Measurements from ENCODE around the gene ZNF441. TPM values are rescaled to one million over a fixed set of nuclear protein-coding genes. Genes with fewer than 3 reads are reported as not detected.

ZNF441 gene
- total and polyA plus RNA-seq, 2 of the 13 experiments (the other 11 are each of a cell fraction or from before 2014, with no cell fraction given) = 2.8 to 10.0 TPM

- DNase-seq (ENCODE audit: low spot score) (no peak), ATAC-seq (no peak; the same call in 2 of the 3 replicates), FAIRE-seq (peak; percentile 12)
- in situ Hi-C loops (cut with HindIII; ENCODE audit: extremely low pct_ligation_motif_present, low pct_unique_long_range_greater_than_20kb) = no loop called here
- no peaks in the 10 kb centered on the region for H4K20me1 ChIP-seq (ENCODE audit: insufficient read depth, low read length)
- peak overlapping the region in 1 of 3 experiments; percentile 7; a peak in 1 of 6 replicates for H3K4me3 ChIP-seq (replicated peaks in 1 of 3; ENCODE audit: insufficient read depth in 1 of 3, low read depth in 2 of 3, low read length in 3 of 3)
- intact Hi-C loops (cut with micrococcal nuclease; ENCODE audit: unreplicated experiment) = no loop called here
- H3K36me3 ChIP-seq (replicated peaks in 1 of 2; ENCODE audit: control insufficient read depth in 1 of 2, insufficient read depth in 2 of 2, low read length in 2 of 2) = no peaks in the 10 kb centered on the region
- H2AFZ ChIP-seq (ENCODE audit: low read length) = peak overlapping the region; percentile 59
- H3K27ac ChIP-seq (ENCODE audit: extremely low read length, insufficient read depth, low read length) = no peak overlapping the region
- 0% methylated on average over 6 of the region's 7 CpGs for WGBS (ENCODE audit: low lambda C conversion rate)
- TF ChIP-seq USF2 (IDR thresholded peaks at IDR 0.05; ENCODE audit: low read depth, low read length) (peak; percentile 54), USF2 (CRISPR knock-in tag; IDR thresholded peaks at IDR 0.05; ENCODE audit: borderline replicate concordance) (peak; percentile 54; the same call in 1 of the 2 replicates), NFAT5 (CRISPR knock-in tag; IDR thresholded peaks at IDR 0.05) (no peak), ZNF7 (CRISPR knock-in tag; IDR thresholded peaks at IDR 0.05) (no peak)
- no peak overlapping the region for H3K9ac ChIP-seq (ENCODE audit: insufficient read depth, low read depth, low read length)
- CTCF ChIA-PET (ENCODE audit: low intra/inter-chr PET ratio, low total read pairs) = no interaction called here
- no peaks in the 10 kb centered on the region for H3K79me2 ChIP-seq (ENCODE audit: insufficient read depth, low read length)
- H3K4me2 ChIP-seq (ENCODE audit: low read depth, low read length) = peak overlapping the region; percentile 63
- H3K9me3 ChIP-seq (ENCODE audit: low read length) = no peaks in the 10 kb centered on the region
- H3K4me1 ChIP-seq (ENCODE audit: insufficient read depth, low read length) = peaks cover 14% of the 10 kb centered on the region
- POLR2A ChIA-PET = no interaction called here
- no TSS peak for BruUV-seq (replicated peaks)
- H3K27me3 ChIP-seq (ENCODE audit: control insufficient read depth in 1 of 2, insufficient read depth in 2 of 2, low read length in 2 of 2) = peaks cover 0 to 9% of the 10 kb centered on the region in 2 experiments; a peak in 1 of 5 replicates
Measured at GRCh38 chr19:11759805-11760204, 7.0 kb upstream of the ZNF441 start.

All from HepG2 (cell line).